ENCODE measurements around the gene DNAH2. TPM values are rescaled to one million over a fixed set of nuclear protein-coding genes. Genes with fewer than 3 reads are reported as not detected.

The DNAH2 gene
- total and polyA plus RNA-seq, 2 of the 13 experiments (the other 11 are each of a cell fraction or from before 2014, with no cell fraction given): not detected

- TF ChIP-seq PAXIP1 (CRISPR knock-in tag; conservative IDR thresholded peaks at IDR 0.05): no peak
- no peak for TF ChIP-seq ZZZ3 (CRISPR knock-in tag; IDR thresholded peaks at IDR 0.05; ENCODE audit: borderline replicate concordance)
- TF ChIP-seq NR2C2 (CRISPR knock-in tag; IDR thresholded peaks at IDR 0.05; ENCODE audit: borderline replicate concordance): no peak
- TF ChIP-seq HBP1 (CRISPR knock-in tag; IDR thresholded peaks at IDR 0.05; ENCODE audit: low read depth): peak; percentile 76; the same call in 1 of the 2 replicates
- TF ChIP-seq ZMAT5 (CRISPR knock-in tag; IDR thresholded peaks at IDR 0.05; ENCODE audit: borderline replicate concordance, low read depth): no peak
- TF ChIP-seq PRDM10 (CRISPR knock-in tag; IDR thresholded peaks at IDR 0.05; ENCODE audit: low read depth): no peak
- no peak; the same call in 1 of the 2 replicates for TF ChIP-seq SRF (IDR thresholded peaks at IDR 0.05; ENCODE audit: low read depth, low read length)
- no peak for TF ChIP-seq FLYWCH1 (CRISPR knock-in tag; IDR thresholded peaks at IDR 0.05)
- TF ChIP-seq SP140L (CRISPR knock-in tag; IDR thresholded peaks at IDR 0.05; ENCODE audit: borderline replicate concordance): no peak
- TF ChIP-seq ZNF790 (CRISPR knock-in tag; IDR thresholded peaks at IDR 0.05; ENCODE audit: borderline replicate concordance): peak; percentile 64; the same call in 1 of the 2 replicates
- no peak for TF ChIP-seq ZSCAN25 (CRISPR knock-in tag; IDR thresholded peaks at IDR 0.05)
- TF ChIP-seq ZNF230 (CRISPR knock-in tag; IDR thresholded peaks at IDR 0.05): no peak; the same call in 1 of the 2 replicates
- TF ChIP-seq REL (CRISPR knock-in tag; conservative IDR thresholded peaks at IDR 0.05): no peak
- TF ChIP-seq POLR2AphosphoS5 (IDR thresholded peaks at IDR 0.05; ENCODE audit: low read depth, low read length): peak; percentile 53
- no peak for TF ChIP-seq ZNF691 (CRISPR knock-in tag; IDR thresholded peaks at IDR 0.05; ENCODE audit: borderline replicate concordance, low read depth)
- peak; percentile 47 to 62; a peak in 3 of 4 replicates for TF ChIP-seq POLR2A (IDR thresholded peaks at IDR 0.05; ENCODE audit: insufficient read depth in 1 of 2, low read depth in 2 of 2, low read length in 2 of 2)
- TF ChIP-seq ARID2 (CRISPR knock-in tag; IDR thresholded peaks at IDR 0.05; ENCODE audit: borderline replicate concordance): no peak
- peak; percentile 78 for TF ChIP-seq ASH2L (IDR thresholded peaks at IDR 0.05; ENCODE audit: insufficient read length, low read depth, low read length)
- no peak for TF ChIP-seq AGO1 (IDR thresholded peaks at IDR 0.05; ENCODE audit: low read depth, low read length, poor library complexity, severe bottlenecking)
These were observed 31.9 kb upstream of the DNAH2 start (continued) for GRCh38 chr17:7685533-7686221.
